CD8-positive, alpha-beta memory T cell (primary cell): ENCODE results near the gene NT5C3B. TPM values are rescaled to one million over a fixed set of nuclear protein-coding genes. Genes with fewer than 3 reads are reported as not detected.

Experiments
- CTCF ChIA-PET: fragments of 350-600 bp; sonication (Branson Sonifier 250); formaldehyde crosslinking; loops from one replicate; lab custom pipeline; 2021; ENCODE audit warnings: antibody characterized with exemption; lab: Charles Lee
- POLR2A ChIA-PET: fragments of 350-600 bp; sonication (Branson Sonifier 250); formaldehyde crosslinking; loops from one replicate; lab custom pipeline; 2021; ENCODE audit warnings: antibody characterized with exemption; lab: Charles Lee
- DNase-seq, 5 donors: peaks; one replicate each; pipeline versions ENCODE4 v3.0.0 to v3.0.0-alpha.2; 2020 to 2022; ENCODE audit warnings: mixed read lengths in 1 of 5
- H3K27ac ChIP-seq: one replicate; pipeline ENCODE4 v1.7.0; 2013; ENCODE audit warnings: low read depth, mild to moderate bottlenecking, low read length, moderate library complexity
- H3K27me3 ChIP-seq: 2 replicates; pipeline ENCODE4 v1.7.0; 2013; ENCODE audit warnings: low read length, mild to moderate bottlenecking; ENCODE audit not compliant: insufficient read depth, poor library complexity, severe bottlenecking
- H3K36me3 ChIP-seq: 2 replicates; pipeline ENCODE4 v1.7.0; 2013; ENCODE audit warnings: mild to moderate bottlenecking, low read length, moderate library complexity; ENCODE audit not compliant: insufficient read depth
- H3K4me1 ChIP-seq: 2 replicates; pipeline ENCODE4 v1.7.0; 2013; ENCODE audit warnings: mild to moderate bottlenecking, low read length, moderate library complexity; ENCODE audit not compliant: insufficient read depth
- H3K4me3 ChIP-seq: 2 replicates; pipeline ENCODE4 v1.7.0; 2013; ENCODE audit warnings: mild to moderate bottlenecking, low read length
- H3K9me3 ChIP-seq: 2 replicates; pipeline ENCODE4 v1.7.0; 2013; ENCODE audit warnings: mild to moderate bottlenecking, low read length
- H3K27ac Mint-ChIP-seq, 8 donors: one replicate each; pipeline ENCODE4 v1.8.0; 2020 to 2021; ENCODE audit warnings: mixed read lengths in 8 of 8, mild to moderate bottlenecking in 6 of 8, inconsistent platforms in 3 of 8, moderate library complexity in 3 of 8
- H3K27me3 Mint-ChIP-seq, 2 donors: one replicate each; pipeline ENCODE4 v1.8.0; 2020 to 2021; ENCODE audit warnings: mixed read lengths in 2 of 2, mild to moderate bottlenecking in 1 of 2, moderate library complexity in 1 of 2
- H3K36me3 Mint-ChIP-seq, 3 donors: one replicate each; pipeline ENCODE4 v1.8.0; 2020 to 2021; ENCODE audit warnings: mixed read lengths in 3 of 3, inconsistent platforms in 1 of 3, mild to moderate bottlenecking in 1 of 3
- H3K4me1 Mint-ChIP-seq, 3 donors: one replicate each; pipeline ENCODE4 v1.8.0; 2020 to 2021; ENCODE audit warnings: mixed read lengths in 3 of 3, inconsistent platforms in 1 of 3, mild to moderate bottlenecking in 1 of 3
- H3K4me3 Mint-ChIP-seq, 7 donors: one replicate each; pipeline ENCODE4 v1.8.0; 2020 to 2021; ENCODE audit warnings: mixed read lengths in 7 of 7, mild to moderate bottlenecking in 6 of 7, moderate library complexity in 4 of 7, inconsistent platforms in 2 of 7
- H3K9me3 Mint-ChIP-seq, 5 donors: one replicate each; pipeline ENCODE4 v1.8.0; 2020 to 2022; ENCODE audit warnings: mixed read lengths in 5 of 5, mild to moderate bottlenecking in 3 of 5, moderate library complexity in 2 of 5, inconsistent platforms in 1 of 5
- polyA plus RNA-seq: library from polyadenylated mRNA; unstranded; fragments of 300-500 nt; fragmentation: Illumina TruSeq; gene quantifications from one replicate; pipeline ENCODE4 v1.2.3, GENCODE V29; 2021
- total RNA-seq, 2 experiments: library from RNA; stranded (reverse); gene quantifications; one replicate each; pipeline ENCODE4 v1.2.3, GENCODE V29; 2021

The NT5C3B gene
- total and polyA plus RNA-seq, 3 experiments from 2014 or later = 45.0 to 50.2 (median 48.5) TPM

DNA sequence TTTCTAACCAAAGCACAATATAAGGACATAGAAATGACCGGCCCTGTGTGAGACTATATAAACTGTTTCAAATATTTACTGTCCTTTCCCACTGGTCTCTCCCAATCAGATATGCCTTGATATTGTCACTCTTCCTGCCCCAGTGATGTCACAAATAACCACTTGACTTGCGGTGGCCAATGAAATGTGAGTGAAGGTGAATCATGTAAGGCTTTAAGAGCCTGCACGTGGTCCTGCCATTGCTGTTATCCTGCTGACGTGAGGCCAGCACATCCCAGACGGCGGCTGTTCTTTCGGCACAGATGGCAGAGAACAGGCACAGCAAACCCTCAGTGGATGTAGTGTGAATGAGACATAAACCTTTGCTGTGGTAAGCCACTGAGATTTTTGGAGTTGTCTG lies 34.6 kb upstream of the NT5C3B start:
- H3K9me3 Mint-ChIP-seq = no peaks in the 10 kb centered on the region

DNA sequence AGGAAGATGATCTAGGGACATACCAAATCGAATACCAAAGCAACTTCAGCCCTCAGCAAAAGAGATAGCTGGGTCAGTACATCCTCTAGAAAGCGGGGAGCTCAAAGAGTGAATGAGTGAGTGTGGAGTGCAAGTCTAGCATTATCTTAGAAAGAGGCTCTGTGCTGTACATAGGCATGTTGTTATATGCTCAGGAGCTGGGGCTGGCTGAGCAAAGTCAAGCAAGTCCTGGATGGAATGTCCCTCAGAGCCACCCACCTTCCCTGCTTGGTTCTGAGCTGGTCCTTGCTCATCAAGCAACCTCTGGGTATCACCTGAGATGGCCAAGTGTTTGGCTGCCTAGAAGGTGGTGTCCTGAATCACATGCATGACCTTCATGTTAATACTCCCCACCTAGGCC lies 34.1 kb upstream of the NT5C3B start:
- ChIA-PET POLR2A (interaction anchor here (0.6 kb wide), 1 partner anchor 20 kb away, joined by 3 read pairs; no protein-coding TSS in a partner anchor), CTCF (no interaction called here)
- Mint-ChIP-seq H3K9me3 (no peaks in the 10 kb centered on the region), H3K27me3 (no peaks in the 10 kb centered on the region), H3K4me3 (no peak overlapping the region), H3K4me1 (peaks cover 5 to 11% (median 11%) of the 10 kb centered on the region in 3 donors), H3K36me3 (peaks cover 0 to 76% (median 7%) of the 10 kb centered on the region in 3 donors), H3K27ac (peak overlapping the region in 3 of 8 donors; percentile 18 to 38 (median 35))
- H3K4me3 ChIP-seq = no peak overlapping the region
- DNase-seq = no peak
- H3K36me3 ChIP-seq = peaks cover 27% of the 10 kb centered on the region
- H3K4me1 ChIP-seq = no peaks in the 10 kb centered on the region
- no peaks in the 10 kb centered on the region for H3K27me3 ChIP-seq
- no peak overlapping the region for H3K27ac ChIP-seq
- no peaks in the 10 kb centered on the region for H3K9me3 ChIP-seq

More for the DNA sequence above, 34.6 kb upstream of the NT5C3B start:
- peaks cover 2 to 8% (median 6%) of the 10 kb centered on the region in 3 donors for H3K4me1 Mint-ChIP-seq
- H3K27me3 Mint-ChIP-seq = no peaks in the 10 kb centered on the region
- no peak overlapping the region for H3K27ac ChIP-seq
- peak overlapping the region in 2 of 7 donors; percentile 3 to 27 for H3K4me3 Mint-ChIP-seq
- no peaks in the 10 kb centered on the region for H3K27me3 ChIP-seq
- ChIA-PET POLR2A (no interaction called here), CTCF (interaction anchor here (0.9 kb wide), 1 partner anchor 69 kb away, joined by 3 read pairs; no protein-coding TSS in a partner anchor)
- peaks cover 0 to 74% (median 7%) of the 10 kb centered on the region in 3 donors for H3K36me3 Mint-ChIP-seq
- no peak overlapping the region for H3K4me3 ChIP-seq
- H3K27ac Mint-ChIP-seq = peak overlapping the region in 2 of 8 donors; percentile 55 to 69
- H3K36me3 ChIP-seq = peaks cover 27% of the 10 kb centered on the region
- H3K4me1 ChIP-seq = no peaks in the 10 kb centered on the region
- no peak for DNase-seq
- H3K9me3 ChIP-seq = no peaks in the 10 kb centered on the region

DNA sequence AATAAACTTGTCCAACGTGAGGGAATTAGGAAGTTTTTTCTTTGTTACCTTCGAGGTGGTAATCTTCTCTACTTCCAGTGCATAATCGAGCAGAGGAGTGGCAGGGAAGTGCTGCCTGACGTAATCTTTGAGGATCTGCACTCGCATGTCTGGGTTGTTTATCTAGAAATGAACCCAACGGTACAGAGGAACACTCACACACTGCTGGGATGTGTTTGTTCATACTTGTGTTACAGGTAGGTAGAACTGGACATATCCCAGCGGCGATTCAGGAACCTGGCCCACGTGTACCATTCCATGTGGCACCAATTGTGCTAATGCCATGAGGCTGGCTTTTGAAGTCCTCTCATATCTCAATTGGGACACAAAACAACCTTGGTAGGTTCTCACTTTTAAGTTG lies 33.4 kb upstream of the NT5C3B start:
- H3K4me1 ChIP-seq = peaks cover 2% of the 10 kb centered on the region
- Mint-ChIP-seq H3K4me3 (peak overlapping the region in 1 of 7 donors; percentile 72), H3K36me3 (peaks cover 0 to 71% (median 7%) of the 10 kb centered on the region in 3 donors), H3K4me1 (peaks cover 5 to 11% (median 11%) of the 10 kb centered on the region in 3 donors), H3K27ac (peak overlapping the region in 1 of 8 donors; percentile 47), H3K9me3 (no peaks in the 10 kb centered on the region), H3K27me3 (no peaks in the 10 kb centered on the region)
- POLR2A ChIA-PET = interaction anchor here (0.6 kb wide), 1 partner anchor 21 kb away, joined by 3 read pairs; no protein-coding TSS in a partner anchor
- no peak overlapping the region for H3K4me3 ChIP-seq
- CTCF ChIA-PET = no interaction called here
- H3K27me3 ChIP-seq = no peaks in the 10 kb centered on the region
- no peak for DNase-seq
- no peaks in the 10 kb centered on the region for H3K9me3 ChIP-seq
- no peak overlapping the region for H3K27ac ChIP-seq
- peaks cover 27% of the 10 kb centered on the region for H3K36me3 ChIP-seq

DNA sequence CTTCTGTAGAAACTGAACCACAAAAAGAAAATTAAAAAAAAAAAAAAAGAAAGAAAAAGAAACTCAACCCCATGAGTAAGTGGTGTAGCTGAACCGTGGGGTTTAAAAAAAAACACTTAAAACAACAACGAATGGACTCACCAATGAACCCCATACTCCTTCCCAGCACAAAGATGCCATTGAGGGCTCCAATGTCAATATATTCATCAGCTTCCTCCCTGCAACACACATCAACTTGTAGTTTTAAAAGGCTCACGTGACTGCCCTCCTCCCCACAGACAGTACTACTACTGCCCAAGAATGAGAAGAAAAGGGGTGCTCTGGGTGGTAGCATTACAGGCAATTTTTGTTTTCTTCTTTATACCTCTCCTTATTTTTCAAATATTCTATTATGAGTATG lies 32.5 kb upstream of the NT5C3B start:
- Mint-ChIP-seq H3K4me1 (peaks cover 5 to 11% (median 11%) of the 10 kb centered on the region in 3 donors), H3K27ac (peak overlapping the region in 1 of 8 donors; percentile 68), H3K9me3 (no peaks in the 10 kb centered on the region), H3K27me3 (no peaks in the 10 kb centered on the region), H3K36me3 (peaks cover 0 to 65% (median 7%) of the 10 kb centered on the region in 3 donors), H3K4me3 (peak overlapping the region in 2 of 7 donors; percentile 46 to 72)
- H3K9me3 ChIP-seq = no peaks in the 10 kb centered on the region
- ChIA-PET CTCF (interaction anchor here (0.6 kb wide), 1 partner anchor 18 kb away, joined by 3 read pairs; no protein-coding TSS in a partner anchor), POLR2A (interaction anchor here (0.6 kb wide), 1 partner anchor 98 kb away, joined by 4 read pairs; the partner anchor contains the start of gene CNP)
- H3K4me3 ChIP-seq = no peak overlapping the region
- peaks cover 23% of the 10 kb centered on the region for H3K36me3 ChIP-seq
- DNase-seq = no peak
- no peak overlapping the region for H3K27ac ChIP-seq
- H3K4me1 ChIP-seq = peaks cover 10% of the 10 kb centered on the region
- H3K27me3 ChIP-seq = no peaks in the 10 kb centered on the region

DNA sequence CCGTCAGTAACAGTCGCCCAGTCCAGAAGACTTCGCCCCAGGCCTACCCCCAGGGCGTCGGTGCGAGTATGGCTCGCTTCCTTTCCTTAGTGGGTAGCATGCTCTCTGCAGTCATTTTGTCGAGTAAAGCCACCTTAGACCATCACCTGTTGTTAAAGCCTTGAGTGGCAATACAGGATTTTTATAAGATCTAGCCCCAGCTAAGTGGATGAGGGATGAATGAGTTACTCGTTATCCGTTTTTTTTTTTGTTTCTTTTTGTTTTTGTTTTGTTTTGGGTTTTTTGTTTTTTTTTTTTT lies 29.5 kb upstream of the NT5C3B start:
- Mint-ChIP-seq H3K4me1 (peaks cover 15 to 26% (median 26%) of the 10 kb centered on the region in 3 donors), H3K36me3 (peaks cover 0 to 36% (median 2%) of the 10 kb centered on the region in 3 donors), H3K27ac (peak overlapping the region in 4 of 8 donors; percentile 77 to 90 (median 88)), H3K27me3 (no peaks in the 10 kb centered on the region), H3K4me3 (no peak overlapping the region), H3K9me3 (no peaks in the 10 kb centered on the region)
- POLR2A ChIA-PET = interaction anchor here (0.6 to 2.1 kb wide), 8 partner anchors 17 to 387 kb away, joined by 3 to 16 read pairs (median 4); partner anchors contain the start of genes ACLY, EIF1 and ODAD4
- Histone ChIP-seq H3K36me3 (peaks cover 5% of the 10 kb centered on the region), H3K4me3 (peak overlapping the region; percentile 74), H3K27ac (peak overlapping the region; percentile 81), H3K9me3 (no peaks in the 10 kb centered on the region), H3K4me1 (peaks cover 27% of the 10 kb centered on the region), H3K27me3 (no peaks in the 10 kb centered on the region)
- CTCF ChIA-PET = interaction anchor here (0.7 to 1.7 kb wide), 4 partner anchors 54 to 1765 kb away, joined by 3 to 5 read pairs (median 4); partner anchors contain the start of genes DNAJC7, NR1D1 and P3H4
- no peak for DNase-seq

DNA sequence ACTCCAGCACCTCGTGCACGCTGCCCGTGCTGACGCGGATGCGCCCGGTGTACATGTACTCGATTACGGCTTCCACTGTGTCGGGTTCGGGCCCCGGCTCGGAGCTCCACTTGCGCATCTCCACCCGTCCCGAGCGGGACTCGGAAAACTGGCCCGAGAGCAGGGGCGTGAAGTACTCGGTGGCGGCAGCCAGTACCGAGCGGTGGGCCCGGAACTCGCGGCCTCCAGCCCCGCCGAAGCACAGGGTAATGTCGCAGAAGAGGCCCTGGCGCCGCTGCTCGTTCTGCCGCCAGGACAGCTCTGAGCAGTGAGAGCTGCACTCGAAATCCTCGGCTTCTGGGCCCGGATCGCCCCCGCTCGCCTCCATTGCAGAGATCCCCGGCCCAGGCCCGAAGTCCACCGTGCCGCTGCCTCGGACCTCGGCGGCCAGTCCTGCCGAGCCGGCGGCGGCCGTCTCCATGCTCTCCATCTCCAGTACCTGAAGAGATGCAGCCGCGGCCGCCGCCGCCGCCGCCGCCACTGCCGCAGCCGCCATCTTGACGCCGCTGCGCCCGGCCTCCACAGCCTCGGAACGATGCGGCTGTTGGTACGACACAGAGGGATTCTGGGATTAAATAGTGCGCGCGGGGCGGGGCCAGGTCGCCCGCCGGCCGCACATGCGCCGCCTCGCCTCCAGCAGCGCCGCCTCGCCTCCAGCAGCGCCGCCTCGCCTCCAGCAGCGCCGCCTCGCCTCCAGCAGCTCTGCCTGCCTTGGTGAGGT lies 29.0 kb upstream of the NT5C3B start, which contains the start of gene KLHL11:
Gene KLHL11 (minus strand): TSS at position 588 of the 760 bp plus-strand sequence. CDS start 53 bp downstream, at position 535.
- peaks cover 0 to 31% (median 1%) of the 10 kb centered on the region in 3 donors for H3K36me3 Mint-ChIP-seq
- peak within 1 kb of the TSS; percentile 81 for H3K27ac ChIP-seq
- peak within 1 kb of the TSS; percentile 94 for H3K4me3 ChIP-seq
- DNase-seq = peak; percentile 81 to 90 (median 85)
- peaks cover 19 to 31% (median 31%) of the 10 kb centered on the region in 3 donors for H3K4me1 Mint-ChIP-seq
- ChIA-PET POLR2A (interaction anchor here (0.6 to 2.1 kb wide), 13 partner anchors 17 to 388 kb away, joined by 3 to 16 read pairs (median 3); partner anchors contain the start of genes ACLY, CNP, EIF1 and ODAD4), CTCF (interaction anchor here (0.7 to 2.7 kb wide), 6 partner anchors 53 to 1765 kb away, joined by 3 to 10 read pairs (median 4); partner anchors contain the start of genes DNAJC7, FKBP10, NR1D1 and ODAD4)
- peaks cover 4% of the 10 kb centered on the region for H3K36me3 ChIP-seq
- H3K27me3 Mint-ChIP-seq = no peaks in the 10 kb centered on the region
- H3K4me1 ChIP-seq = peaks cover 28% of the 10 kb centered on the region
- no peaks in the 10 kb centered on the region for H3K9me3 ChIP-seq
- H3K4me3 Mint-ChIP-seq = peak within 1 kb of the TSS in 1 of 7 donors; percentile 15
- no peaks in the 10 kb centered on the region for H3K9me3 Mint-ChIP-seq
- H3K27me3 ChIP-seq = no peaks in the 10 kb centered on the region
- peak within 1 kb of the TSS in 4 of 8 donors; percentile 77 to 90 (median 88) for H3K27ac Mint-ChIP-seq

DNA sequence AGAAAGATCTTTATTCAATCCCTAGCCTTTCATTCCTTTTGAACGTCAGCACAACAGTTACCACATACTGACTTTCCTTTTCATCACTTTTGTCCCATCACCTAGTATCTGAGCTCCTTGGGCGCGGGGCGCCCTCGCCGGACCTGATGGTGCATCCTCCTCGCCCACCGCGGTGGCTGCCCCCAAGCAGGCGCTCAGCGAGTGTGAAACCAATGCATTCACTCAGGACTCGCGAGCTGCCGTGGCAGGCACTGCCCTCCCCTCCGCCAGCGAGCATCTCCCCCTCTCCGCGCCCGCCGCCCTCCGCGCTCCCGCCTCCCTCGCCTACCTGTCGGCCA lies 28.4 kb upstream of the NT5C3B start:
- peaks cover 4% of the 10 kb centered on the region for H3K36me3 ChIP-seq
- H3K27ac Mint-ChIP-seq = no peak overlapping the region
- H3K27ac ChIP-seq = peak overlapping the region; percentile 81
- no peaks in the 10 kb centered on the region for H3K9me3 ChIP-seq
- H3K4me1 ChIP-seq = peaks cover 28% of the 10 kb centered on the region
- peaks cover 24 to 37% (median 36%) of the 10 kb centered on the region in 3 donors for H3K4me1 Mint-ChIP-seq
- no peaks in the 10 kb centered on the region for H3K27me3 ChIP-seq
- H3K4me3 ChIP-seq = peak overlapping the region; percentile 94
- H3K9me3 Mint-ChIP-seq = no peaks in the 10 kb centered on the region
- ChIA-PET POLR2A (interaction anchor here (0.6 to 2.1 kb wide), 8 partner anchors 16 to 175 kb away, joined by 3 to 16 read pairs (median 4); partner anchors contain the start of genes ACLY, CNP, EIF1 and ODAD4), CTCF (interaction anchor here (0.8 to 2.7 kb wide), 4 partner anchors 53 to 153 kb away, joined by 3 to 10 read pairs (median 5); partner anchors contain the start of genes DNAJC7, FKBP10, ODAD4 and P3H4)
- peaks cover 0 to 26% (median 1%) of the 10 kb centered on the region in 3 donors for H3K36me3 Mint-ChIP-seq
- no peak overlapping the region for H3K4me3 Mint-ChIP-seq
- peak in 1 of 5 donors; percentile 52 for DNase-seq
- H3K27me3 Mint-ChIP-seq = no peaks in the 10 kb centered on the region
